ENCODE data around the gene RCVRN.

DNA sequence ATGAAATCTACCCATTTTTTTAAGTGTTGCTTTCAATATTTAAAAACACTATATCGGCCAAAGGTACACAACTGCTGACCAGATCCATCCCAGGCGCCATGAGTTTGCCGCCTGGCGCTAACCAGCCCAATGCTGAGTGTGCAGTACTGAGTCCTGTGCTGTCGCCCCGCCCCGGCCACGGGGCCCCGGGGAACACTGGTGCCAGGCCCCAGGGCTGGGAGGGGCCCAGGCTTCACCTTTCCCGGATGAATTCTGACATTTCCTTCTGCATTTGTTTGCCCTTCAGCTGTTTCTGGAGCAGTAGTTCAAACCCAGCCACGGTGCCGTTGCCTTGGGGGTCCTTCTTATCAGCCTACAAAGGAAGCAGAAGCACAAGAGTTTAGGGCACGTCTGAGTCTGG, 37.8 kb upstream of the RCVRN start:
- TF ChIP-seq, protein P1, sequence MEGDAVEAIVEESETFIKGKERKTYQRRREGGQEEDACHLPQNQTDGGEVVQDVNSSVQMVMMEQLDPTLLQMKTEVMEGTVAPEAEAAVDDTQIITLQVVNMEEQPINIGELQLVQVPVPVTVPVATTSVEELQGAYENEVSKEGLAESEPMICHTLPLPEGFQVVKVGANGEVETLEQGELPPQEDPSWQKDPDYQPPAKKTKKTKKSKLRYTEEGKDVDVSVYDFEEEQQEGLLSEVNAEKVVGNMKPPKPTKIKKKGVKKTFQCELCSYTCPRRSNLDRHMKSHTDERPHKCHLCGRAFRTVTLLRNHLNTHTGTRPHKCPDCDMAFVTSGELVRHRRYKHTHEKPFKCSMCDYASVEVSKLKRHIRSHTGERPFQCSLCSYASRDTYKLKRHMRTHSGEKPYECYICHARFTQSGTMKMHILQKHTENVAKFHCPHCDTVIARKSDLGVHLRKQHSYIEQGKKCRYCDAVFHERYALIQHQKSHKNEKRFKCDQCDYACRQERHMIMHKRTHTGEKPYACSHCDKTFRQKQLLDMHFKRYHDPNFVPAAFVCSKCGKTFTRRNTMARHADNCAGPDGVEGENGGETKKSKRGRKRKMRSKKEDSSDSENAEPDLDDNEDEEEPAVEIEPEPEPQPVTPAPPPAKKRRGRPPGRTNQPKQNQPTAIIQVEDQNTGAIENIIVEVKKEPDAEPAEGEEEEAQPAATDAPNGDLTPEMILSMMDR (IDR thresholded peaks at IDR 0.05) = no peak
- no peak for TF ChIP-seq POLR2A (IDR thresholded peaks at IDR 0.05)

All from testis (tissue), 2 donors.